ENCODE data around the gene CSGALNACT2.

CSGALNACT2 gene

DNA sequence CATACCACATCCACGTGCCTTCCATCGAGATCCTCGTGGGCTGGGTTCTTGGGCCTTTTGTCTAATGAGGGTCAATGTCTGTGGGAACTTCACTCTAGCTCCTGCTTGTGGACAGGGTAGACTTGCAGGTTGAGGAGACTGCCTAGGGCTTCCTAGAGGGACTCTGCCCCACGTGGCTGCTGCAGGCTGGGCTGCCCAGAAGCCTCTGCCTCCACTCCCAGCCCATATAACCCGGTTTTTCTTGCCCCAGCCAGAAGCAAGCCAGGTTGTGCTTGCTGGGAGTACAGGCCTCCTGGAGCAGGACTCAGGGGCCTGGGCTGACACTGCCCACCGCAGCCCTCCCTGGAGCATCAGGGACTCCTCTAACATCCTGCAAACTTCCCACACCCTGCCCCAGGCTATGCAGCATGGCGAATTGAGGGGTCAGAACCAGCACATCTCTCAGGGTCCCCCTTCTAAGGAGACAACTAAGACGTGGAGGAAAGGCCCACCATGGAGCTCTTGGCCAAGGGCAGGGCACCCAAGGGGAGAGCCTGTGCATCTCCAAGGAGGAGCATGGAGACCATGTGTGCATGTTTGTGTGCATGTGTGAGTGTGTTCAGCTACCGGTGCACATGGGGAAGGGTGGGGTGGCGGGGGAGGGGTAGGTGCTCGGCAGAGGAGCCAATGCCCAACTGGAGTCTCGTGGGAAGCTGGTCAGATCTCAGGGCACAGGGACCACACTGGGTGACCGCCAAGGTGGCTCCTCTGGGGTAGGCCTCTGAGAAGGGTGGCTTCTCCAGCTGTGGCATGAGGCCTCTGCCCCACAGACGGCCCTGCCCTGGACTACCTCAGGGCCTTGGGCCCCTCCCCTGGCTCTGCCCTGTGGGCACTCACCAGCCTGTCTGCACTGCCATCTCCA, 66.0 kb downstream of the CSGALNACT2 start:
- no peak for DNase-seq

DNA sequence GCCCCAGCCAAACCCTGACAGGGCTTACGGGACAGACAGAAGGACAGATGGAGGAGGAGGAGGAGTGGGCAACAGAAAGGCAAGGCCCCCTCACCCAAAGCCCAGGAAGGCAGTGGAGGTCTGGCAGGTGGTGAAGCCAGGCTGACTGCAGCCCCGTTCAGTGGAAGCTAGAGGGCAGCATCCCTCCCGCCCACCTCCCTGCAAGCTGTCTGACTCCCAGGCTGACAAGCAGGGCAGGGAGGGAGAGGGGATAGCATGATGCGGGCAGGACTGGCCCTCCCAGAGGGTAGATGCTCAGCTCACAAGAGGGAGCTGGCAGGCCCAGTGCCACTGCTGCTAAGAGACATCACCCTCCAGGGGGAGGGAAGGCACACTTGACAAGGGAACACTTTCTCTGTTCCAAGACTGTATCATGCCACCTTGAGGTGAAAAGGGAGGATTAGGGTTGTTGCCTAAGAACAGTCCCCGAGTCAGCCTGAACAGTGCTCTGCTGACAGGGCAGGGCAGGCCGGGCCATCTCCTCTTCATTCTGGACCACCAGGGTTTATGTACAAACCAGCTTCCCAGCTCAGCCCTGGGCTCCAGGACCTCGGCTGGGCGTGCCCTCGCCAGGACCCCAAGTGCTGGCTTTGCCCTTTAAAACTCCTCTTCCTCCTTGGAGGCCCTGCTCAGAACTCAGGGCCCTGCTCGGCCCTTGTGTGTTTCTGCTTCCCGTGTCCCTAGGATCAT, 66.9 kb downstream of the CSGALNACT2 start:
- peak in 1 of 2 experiments; percentile 54 for DNase-seq

DNA sequence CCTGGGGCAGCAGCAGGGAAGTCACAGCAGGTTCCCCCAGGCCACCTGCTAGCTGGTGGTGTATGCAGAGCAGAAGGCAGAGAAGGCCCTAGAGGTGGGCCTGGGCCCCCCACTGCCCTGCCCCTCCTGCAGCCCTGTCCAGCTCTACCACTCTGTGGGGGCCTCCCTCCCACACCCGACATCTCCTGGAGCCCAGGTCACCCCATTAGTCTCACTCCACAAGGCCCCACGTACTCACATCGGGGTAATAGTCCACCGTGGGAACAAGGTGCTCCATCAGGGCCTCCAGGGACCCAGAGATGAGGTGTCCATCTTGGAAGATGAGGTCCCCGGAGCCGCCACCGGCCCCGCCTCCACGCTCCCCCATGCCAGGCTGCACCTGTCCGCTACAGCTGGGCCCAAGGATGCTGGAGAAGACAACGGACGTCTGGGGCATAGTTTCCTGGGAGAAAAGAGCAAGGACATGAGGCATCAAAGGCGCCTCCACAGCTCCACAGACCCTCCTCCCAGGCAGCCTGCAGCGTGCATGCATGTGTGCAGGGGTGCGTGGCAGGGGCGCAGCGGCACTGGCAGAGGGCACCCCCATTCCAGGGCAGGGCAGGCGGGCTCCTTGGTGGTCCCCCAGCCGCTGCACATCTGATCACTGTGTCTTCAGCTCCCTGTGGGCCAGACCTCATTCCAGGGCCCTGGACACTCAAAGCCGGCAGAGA, 67.6 kb downstream of the CSGALNACT2 start:
- no peak for DNase-seq

DNA sequence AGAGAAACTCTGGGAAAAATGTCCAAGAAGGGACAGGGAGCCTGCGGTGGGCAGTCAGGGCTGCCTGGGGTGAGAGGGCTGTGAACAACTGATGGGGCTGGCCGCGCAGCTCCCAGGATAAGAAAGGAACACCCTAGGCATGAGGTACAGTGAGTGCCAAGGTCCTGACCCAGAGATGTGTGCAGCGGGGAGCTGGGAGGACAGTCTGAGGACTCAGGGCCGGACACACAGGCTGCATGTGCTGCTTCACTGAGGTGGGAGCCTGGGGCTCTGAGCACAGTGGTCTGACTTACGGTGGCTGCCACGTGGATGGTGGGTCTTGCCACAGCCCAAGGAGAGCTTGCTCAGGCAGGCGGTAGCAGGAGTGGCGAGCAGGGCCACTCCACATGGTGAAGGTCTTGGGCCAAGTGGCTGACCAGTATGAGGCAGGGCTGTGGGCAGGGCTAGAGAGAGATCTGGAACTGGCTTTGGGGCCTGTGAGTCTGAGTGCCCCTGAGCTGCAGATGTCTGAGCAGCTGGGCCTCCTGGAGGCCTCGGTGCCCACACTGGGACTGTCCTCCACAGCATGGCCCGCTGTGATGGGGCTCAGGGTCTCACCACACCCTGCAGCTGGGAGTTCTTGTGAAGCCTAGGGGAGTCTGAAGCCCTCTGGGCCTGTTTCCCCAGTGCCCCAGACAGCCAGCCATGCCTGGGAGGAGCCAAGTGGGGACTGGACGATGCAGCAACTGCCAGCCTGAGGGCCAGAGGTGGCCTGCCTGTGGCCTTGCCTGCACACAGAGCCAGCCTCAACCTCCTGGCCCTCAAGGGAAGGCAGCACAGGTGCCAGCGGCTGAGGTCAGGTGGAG, 68.4 kb downstream of the CSGALNACT2 start:
- no peak for DNase-seq

DNA sequence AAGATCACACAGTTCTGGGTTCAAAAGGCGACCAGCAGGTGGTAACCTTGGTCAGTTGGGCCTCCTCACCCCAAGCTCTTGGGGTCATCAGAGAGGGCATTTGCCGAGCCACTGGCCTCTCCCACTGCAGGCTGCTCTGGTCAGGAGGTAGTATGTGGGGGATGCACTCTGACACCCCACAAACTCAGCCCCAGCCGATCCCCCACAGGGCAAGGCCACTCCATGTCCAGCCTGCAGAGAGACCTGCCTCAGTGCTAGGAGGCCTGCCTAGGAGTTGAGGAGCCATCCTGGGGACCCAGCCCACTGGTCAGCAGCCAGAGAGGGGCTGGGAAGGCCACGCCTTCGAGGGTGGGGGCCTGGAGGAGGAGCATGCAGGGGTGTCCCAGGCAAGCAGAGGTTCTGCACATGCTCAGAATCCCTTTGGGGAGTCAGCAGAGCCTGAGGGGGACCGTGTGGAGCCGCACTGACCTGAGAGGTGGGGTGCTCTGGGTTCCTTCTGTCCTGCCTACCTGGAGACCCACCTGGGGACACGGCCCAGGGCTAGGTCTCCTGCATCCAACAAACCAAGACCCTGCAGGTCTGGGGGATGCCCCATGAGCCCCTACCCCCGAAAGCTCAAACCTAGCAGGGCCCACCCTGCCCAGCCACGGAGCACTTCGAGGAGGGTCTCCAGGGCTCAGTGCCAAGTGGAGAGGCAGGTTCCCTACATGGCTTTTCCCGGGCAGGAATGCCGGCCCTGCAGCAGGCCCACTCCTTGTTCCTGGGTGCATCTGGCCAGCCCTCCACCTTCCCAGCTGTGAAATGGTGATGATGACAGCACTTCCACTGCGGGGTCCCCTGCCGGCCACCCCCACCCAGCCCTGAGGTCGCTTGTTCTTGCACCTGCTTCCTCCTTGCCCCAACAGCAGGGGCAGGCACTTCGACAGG, 70.2 kb downstream of the CSGALNACT2 start:
- no peak for DNase-seq

DNA sequence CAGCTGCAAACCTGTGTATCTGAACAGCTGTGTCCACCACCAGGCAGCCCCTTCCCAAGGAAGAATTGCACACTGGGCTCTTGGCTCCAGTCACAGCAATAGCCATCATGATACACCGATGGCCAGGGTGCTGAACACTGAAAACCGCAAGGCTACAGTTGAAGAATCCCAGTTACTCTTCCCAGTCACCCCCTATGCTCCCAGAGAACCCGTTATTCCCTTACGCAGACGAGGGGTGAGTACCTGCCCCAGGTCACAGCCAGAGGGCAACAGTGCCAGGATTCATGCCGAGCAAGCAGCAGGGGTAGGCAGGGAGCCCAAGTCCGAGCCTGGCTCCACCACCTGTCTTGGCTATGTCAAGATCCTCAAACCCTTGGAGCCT, 70.8 kb downstream of the CSGALNACT2 start:
- DNase-seq, result no peak

DNA sequence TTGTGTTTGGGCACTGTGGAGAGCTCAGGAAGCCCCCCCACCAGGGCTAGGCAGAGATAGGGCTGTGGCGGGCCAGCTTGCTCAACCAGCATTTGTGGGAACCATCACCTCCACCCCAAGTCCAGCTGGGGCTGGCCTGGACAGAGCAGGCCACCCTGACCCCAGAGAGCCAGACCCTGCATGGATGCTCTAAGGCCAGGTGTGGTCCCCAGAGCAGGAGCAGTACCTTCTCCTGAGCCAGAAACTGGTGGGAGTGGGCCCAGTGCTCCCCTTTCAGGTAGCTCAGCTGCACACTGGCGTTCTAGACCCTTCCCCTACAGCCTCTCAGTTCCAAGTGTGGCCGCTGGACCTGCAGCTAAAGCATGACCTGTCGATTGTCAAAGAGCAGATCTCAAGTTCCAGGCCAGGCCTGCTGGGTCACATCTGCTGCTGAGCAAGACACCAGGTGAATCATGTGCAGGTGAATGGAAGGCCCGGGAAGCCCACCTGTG, 71.5 kb downstream of the CSGALNACT2 start:
- DNase-seq, result no peak

DNA sequence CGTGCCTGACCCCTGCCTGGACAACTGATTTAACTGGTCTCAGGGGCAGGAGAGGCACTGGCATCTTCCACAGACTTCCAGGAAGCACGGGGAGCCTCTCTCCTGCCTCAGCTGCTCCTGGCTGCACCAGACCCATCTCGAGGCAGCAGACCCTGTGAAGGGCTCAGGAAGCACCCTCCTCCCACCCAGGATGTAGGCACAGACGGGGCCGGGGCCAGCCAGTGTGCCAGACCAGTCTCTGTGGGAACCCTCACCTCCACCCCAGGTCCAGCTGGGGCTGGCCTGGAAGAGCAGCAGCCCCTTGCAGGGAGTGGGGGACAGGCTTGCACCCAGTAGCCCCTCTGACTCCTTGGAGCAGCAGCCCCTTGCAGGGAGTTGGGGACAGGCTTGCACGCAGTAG, 72.3 kb downstream of the CSGALNACT2 start:
- DNase-seq, result no peak

DNA sequence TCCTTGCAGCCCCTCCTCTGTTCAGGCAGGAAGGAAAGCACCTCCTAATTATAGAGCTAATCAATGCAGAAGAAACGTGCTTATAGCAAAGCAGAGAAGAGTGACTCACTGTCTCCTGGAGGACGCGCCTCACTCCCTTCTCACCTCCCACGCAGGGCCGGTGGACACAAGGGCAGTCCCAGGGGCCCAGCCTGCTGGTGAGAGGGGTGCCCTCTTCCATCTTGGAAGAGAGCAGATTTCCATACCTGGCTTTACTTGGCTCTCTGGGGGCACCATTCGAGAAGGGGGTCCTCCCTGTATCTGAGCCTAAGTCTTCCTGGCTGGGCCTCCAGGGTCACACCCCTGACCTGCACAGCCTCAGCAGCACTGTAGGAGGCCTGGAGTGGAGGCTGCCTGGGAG, 72.8 kb downstream of the CSGALNACT2 start:
- no peak for DNase-seq

DNA sequence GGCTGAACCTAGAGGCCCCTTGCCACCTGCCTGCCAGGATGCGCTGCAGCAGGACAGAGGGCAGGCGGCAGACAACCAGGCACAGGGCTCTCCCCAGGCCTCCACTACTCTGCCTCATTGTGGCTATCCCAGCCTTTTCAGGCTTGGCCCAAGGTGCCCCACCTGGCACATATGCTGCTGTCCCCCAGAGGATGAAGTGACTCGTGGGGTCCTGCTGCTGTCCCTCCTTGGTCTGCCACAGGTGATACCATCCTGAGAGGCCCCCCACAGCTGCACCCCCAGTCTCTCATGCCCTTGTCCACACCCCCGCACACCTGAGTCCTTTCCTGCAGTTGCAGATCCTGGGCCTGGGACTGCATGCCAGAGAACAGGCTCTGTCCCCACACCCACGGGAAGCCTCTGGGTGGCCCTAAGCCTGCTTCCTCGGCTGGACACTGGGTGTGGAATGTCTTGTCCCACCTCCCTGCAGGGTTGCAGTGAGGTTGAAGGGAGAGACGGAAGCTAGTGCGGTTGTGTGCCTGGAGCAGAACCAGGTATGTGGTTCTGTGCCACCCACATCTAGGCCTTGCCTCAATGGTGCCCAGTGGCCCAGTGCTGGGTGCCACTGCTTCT, 73.3 kb downstream of the CSGALNACT2 start:
- DNase-seq, result no peak

DNA sequence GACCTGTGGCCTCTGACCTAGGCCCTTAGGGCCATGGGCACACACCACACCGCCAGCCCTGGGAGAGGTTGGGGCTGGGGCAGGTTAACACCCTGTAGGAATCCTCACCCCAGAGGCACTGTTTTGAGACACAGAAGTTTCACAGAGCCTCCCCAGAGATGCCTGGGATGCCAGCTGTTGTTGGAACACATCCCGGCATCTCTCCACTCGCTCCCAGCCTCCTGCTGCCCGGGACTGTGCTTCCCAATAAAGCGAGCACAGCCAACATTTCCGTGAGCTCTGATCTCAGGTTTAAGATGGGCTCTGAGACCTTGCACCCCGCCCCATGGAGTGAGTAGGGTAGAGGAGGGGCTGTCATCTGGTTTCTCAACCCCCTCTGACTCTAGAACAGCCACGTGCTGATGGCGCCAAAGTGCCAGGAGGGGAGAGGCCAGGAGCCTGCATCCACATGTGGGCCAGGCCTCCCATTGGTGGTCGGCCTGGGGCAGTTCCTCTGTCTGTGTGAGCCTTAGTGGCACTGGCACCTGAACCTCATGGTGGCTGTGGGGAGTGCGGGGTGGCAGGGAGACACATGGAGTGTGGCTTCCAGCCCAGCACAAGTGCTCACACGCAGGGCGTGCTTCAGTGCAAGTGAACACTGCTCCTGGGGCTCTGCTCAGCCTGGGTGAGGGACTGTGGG, 73.9 kb downstream of the CSGALNACT2 start:
- DNase-seq, result no peak

DNA sequence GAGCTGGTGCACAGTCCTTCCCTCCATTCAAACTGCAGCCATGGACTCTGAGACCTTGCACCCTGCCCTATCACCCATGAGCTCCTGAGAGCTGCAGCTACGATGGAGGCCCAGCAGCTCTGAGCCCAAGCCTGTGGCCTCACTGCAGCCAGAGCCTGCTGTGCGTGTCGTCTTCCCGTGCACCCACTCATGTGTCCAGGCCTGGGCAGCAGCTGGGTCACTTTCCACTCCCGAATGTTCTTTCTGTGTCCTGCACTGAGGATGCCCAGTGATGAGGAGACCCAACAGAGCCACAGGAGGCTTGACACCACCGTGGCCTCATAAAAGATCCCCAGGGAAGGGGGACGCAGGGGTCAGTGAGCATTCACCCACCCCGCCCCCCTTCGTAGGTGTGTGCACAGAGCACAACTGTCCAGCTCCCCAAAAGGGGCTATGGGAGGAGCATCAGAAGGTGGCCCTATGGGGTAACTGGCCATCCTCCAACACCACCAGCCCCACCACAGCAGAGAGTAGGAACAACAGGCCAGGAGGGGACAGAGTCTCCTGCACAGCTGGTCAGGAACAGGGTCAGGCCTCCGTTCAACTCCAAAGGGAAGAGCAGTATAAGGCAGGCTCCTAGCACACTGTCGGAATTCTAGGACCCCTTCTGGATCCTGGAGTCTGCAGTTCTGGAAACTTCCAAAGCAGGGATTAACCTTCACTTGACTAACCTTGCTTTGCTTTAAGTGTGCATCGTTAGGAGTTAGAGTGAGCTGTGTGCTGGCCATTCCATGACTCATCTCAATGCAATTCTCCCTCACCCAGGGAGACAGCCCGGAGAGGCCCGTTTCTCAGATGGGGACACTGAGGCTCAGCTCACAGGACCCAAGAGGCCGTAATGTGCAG, 76.1 kb downstream of the CSGALNACT2 start:
- no peak for DNase-seq

DNA sequence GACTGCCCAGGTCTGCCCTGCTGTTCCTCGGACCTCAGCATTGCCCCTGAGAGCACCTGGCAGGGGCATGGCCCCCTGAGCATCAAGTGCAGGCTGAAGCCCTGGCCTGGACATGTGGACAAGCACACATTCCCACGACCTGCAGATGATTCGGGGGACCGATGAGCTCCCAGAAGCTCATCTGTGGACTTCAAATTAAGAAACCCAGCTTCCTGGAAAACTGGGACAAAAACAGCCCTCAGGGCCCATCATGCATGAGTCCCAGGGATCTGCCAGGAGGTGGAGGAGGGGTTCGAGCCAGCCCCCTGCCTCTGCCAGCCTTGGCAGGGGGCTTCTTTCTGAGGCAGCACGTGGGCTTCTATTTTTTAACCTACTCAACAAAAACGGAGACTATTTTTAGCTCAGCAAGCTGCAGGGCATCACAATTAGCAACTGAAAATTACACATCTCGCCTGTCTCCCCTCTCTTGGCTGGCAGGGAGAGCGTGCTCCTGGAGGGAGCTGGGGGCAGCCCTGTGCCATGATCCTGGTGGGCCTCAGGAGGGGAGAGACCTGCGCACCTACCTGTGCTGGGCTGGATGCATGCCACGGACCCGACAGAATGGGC, 76.8 kb downstream of the CSGALNACT2 start:
- DNase-seq, result no peak

DNA sequence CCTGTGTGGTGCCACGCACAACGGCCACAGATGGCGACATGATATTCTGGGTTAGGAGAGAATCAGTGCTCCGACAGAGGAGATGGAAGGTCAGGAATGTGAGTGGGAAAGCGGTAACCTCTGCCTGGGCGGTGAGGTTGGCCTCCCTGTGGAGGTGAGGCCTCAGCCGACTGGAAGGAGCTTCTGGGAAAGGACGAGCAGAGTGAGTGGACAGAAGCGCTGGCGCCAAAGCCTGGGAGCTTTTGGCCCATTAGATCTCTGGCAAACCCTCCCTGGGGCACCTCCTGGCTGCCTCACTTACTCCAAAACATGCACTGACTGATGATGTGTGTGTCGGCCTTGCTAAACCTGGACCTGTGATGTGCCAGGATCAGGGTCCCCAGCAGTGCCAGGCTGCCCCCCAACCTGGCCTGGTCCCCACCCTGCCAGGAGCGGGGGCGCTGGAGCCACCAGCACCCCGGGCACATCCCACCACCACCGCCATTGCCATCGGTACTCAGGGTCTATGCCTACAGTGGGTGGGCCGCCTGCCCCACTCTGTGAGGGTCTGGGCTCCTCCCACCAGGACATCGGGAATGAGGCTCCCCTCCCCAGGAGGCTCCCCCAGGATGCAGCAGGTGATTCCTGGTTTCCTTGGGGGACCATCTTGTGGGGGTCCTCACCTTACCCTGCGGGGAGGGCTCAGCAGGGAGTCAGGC, 77.7 kb downstream of the CSGALNACT2 start:
- no peak for DNase-seq

DNA sequence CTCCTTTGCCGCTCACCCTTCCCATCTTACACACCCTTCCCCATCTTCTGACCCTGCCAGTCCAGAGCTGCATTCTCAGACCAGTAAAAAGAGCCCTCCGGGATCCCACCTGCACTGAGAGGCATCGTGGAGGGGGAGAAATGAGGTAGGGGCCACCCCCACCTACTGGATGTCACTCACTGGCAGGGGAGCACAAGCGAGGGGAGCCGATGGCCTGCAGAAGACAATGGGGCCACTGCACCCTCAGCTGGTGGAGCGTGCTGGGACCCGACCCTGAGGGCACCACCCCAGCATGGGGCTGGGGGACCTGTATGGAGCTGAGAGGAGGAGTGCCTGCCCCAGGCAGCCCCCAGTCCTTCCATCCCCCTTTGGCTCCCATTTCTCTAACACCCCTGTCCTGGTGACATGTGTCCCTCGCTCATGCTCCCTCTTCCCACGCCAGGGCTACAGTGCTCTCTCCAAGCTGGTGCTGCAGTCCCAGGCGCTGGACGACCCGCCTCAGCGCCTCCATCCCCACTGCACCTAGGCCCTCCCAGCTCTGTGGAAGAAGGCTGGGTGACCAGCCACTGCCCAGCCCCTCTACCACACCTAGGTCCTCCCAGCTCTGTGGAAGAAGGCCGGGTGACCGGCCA, 78.8 kb downstream of the CSGALNACT2 start:
- no peak for DNase-seq

DNA sequence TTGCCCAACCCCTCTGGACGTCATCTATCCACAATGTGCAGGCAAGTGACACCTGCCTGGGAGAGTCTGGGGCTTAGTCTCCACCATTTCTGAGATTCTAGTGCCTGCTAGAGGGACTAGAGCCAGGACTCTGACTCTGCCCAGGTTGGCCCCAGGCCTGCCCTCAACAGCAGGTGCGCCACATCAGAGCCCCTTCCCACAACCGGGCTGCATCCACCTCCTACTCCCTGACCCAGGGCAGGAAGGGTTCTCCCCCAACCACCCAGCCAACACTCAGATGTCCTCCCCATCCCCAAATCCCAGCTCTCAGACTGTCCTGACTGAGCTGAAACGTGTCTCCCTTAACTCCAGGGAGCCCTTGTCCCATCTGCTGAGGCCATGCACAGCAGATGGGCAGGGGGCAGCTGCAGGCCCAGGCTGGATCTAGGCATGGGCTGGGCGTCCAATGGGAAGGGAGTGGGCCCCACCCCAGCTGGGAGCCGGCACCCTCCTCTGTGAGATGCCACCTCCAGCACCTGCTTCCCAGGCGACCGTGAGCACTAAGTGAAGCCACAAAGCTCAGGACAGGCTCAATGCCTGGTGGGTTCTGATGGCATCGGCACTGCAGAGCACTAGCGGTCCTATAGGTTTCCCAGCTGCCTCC, 79.4 kb downstream of the CSGALNACT2 start:
- DNase-seq, result peak; percentile 18 to 71
